HG03066 (cell line): ENCODE data around the gene UBXN2A.
A peak's percentile ranks its signal among the peaks of the same experiment; 100 is the strongest.

Experiments used
- ATAC-seq: cut with Tn5 transposase; IDR thresholded peaks from one replicate; pipeline ENCODE4 v1.9.1; 2021; ENCODE audit warnings: low read depth; ENCODE audit not compliant: unreplicated experiment

UBXN2A gene, protein sequence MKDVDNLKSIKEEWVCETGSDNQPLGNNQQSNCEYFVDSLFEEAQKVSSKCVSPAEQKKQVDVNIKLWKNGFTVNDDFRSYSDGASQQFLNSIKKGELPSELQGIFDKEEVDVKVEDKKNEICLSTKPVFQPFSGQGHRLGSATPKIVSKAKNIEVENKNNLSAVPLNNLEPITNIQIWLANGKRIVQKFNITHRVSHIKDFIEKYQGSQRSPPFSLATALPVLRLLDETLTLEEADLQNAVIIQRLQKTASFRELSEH

GRCh38 chr2:23939987-23940717 lies at the start of gene UBXN2A:
UBXN2A (plus strand) TSS chr2:23940463; CDS start chr2:23958315, 17,852 bp downstream.
- peak; percentile 69 for ATAC-seq

- no peak for ATAC-seq
Measured at GRCh38 chr2:23900133-23900532, 40.1 kb upstream of the UBXN2A start.

DNA sequence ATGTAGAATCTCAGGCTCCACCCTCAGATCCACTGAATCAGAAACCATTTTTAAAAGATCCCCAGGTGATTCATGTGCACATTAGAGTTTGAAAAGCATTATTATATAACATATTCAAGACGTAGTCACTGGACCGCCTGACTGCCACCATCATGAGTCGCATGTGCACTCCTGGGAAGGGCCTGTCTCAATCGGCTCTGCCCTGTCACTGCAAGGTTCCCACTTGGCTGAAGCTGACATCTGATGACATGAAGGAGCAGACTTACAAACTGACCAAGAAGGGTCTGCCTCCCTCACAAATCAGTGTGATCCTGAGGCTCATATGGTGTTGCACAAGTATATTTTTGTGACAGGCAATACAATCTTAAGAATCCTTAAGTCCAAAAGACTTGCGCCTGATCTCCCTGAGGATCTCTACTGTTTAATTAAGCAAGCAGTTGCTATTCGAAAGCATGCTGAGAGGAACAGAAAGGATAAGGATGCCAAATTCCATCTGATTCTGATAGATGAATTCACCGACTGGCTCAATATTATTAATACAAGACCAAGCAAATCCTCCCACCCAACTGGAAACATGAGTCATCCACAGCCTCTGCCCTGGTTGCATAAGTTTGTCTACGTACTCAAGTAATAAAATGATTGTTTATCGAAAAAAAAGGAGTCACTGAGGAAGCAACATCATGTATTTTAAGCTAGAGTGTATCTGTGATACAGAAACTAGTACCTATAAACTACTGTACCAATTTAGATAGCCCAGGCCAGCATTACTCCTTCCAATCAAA lies 39.5 kb upstream of the UBXN2A start:
- no peak for ATAC-seq

DNA sequence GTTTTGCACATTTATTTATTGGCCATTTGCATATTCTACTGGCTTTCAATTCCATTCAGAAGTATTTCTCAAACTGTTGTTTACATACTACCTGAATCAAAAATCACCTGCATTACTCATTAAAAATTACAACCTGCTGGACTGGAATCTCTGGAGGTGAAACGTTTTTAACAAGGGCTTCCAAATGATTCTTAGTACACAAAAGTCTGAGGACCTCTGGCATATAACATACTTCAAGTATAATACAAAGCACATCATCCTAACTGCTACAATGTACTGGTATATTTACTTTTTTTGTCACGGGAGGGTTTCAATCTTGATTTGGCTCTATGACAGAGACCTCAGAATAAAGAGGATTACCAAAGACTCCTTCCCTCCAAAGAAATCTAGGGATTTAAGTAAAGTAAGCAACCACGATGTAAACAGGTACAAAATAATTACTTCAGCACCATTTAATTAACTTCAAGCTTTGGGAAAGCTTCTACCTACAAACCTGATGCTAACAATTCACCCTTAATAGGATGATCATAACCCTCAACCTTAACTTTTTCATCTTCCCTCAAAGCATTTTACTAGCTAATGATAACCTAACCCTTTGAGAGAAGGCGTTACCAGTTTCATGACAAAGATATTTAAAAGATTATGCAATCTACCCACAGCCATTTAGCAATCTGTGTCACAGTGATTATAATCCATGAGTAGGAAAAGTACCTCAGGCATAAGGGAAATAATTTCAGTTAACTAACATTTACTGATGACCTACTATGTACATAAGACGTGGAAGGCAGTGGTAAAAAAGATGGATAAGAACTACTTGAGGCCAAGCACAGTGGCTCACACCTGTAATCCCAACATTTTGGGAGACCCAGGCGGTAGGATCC lies 38.1 kb upstream of the UBXN2A start:
- no peak for ATAC-seq

- ATAC-seq: no peak
Measured at GRCh38 chr2:23903034-23903433, 37.2 kb upstream of the UBXN2A start.

DNA sequence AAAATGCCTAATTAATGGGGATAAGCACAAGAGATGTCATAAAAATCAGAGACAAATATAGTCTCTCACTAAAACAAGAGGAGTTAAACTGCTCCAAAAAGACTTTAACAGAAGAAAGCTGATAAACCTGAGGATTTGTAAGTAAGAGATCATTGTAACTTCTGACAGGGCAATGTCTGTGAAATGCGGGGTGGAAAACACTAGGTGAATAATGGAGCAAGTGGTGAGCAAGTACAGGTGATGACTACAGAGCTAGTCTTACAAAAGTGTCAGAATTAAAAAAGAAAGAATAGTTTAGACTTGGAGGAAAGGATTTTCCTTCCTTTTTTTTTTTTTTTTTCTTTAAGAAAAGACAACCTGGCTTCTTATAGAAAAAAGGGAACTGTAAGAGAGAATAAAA lies 36.0 kb upstream of the UBXN2A start:
- ATAC-seq: no peak

DNA sequence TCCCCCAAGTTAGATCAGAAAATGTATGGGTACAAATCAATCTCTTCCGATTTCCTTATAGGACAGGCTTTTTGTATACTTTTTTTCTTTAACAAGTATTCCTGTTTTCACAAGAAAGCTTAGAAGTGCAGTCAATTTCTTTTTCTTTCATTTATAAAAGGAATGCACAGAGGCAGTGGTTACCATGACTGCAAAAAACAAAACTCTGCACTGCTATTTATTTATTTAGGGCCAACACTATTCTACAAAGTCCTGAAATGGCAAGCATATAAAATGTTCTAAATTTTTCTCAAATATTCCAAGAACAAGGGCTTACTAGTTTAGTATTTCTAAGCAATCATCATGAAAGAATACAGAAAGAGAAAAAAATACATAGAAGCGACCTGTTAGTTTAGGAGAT lies 35.6 kb upstream of the UBXN2A start:
- ATAC-seq: no peak

DNA sequence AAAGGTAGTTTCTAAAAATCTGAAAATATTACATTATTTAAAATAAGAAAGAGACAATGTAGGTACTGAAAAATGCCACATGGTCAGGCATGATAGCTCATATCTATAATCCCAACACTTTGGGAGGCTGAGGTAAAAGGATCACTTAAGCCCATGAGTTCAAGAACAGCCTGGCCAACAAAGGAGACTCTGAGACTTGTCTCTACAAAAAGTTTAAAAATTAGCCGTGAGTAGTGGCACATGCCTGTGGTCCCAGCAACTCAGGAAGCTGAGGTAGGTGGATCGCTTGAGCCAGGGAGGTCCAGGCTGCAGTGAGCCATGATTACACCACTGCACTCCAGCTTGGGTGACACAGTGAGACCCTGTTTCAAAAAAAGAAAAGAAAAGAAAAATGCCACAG lies 35.1 kb upstream of the UBXN2A start:
- ATAC-seq: no peak

DNA sequence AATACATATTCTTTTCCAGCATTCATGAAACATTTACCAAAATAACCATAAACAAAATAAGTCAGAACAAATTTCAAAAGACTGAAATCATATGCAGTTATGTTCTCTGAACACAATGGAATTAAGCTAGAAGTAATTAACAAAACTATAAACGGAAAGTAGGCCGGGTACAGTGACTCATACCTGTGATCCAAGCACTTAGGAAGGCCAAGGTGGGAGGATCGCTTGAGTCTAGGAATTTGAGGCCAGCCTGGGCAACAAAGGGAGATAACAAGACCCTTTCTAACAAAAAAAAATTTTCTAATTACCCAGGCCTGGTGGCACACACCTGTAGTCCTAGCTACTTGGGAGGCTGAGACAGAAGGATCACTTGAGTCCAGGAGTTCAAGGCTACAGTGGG lies 28.2 kb upstream of the UBXN2A start:
- no peak for ATAC-seq

DNA sequence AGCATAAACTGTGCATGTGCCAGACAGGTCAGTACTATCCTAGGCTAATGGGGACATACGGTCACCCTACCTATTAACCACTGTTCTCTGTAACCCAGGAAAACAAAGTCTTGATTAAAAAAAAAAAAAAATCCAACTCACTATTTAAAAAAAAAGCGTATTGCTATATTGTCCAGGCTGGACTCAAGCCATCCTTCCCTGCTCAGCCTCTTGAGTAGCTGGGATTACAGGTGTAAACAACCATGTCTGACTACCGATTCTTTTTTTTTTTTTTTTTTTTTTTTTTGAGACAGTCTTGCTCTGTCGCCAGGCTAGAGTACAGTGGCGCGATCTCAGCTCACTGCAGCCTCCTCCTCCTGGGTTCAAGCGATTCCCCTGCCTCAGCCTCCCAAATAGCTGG lies 24.9 kb upstream of the UBXN2A start:
- no peak for ATAC-seq

- peak; percentile 63 for ATAC-seq
Measured at GRCh38 chr2:23916727-23917405, 23.4 kb upstream of the UBXN2A start.

DNA sequence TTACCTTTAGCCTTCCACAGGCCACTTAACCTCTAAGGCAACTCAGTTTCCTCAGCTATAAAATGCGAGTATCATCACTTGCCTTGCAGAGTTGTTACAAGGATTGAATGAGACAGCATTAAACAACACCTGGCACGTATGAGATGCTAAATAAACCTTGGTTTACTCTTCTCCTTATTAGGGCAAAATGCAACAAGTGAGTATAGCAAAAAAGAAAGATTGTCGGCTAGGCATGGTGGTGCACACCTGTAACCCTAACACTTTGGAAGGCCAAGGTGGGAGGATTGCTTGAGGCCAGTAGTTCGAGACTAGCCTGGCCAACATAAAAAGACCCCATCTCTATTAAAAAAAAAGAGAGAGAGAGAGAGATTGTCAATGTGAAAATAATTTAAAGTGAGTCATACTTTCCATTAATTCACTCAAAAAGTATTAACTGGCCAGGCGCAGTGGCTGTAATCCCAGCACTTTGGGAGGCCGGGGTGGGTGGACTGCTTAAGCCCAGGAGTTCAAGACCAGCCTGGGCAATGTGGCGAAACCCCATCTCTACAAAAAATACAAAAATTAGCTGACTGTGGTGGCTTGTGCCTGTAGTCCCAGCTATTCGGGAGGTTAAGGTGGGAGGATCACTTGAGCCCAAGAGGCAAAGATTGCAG lies 21.3 kb upstream of the UBXN2A start:
- ATAC-seq: no peak

DNA sequence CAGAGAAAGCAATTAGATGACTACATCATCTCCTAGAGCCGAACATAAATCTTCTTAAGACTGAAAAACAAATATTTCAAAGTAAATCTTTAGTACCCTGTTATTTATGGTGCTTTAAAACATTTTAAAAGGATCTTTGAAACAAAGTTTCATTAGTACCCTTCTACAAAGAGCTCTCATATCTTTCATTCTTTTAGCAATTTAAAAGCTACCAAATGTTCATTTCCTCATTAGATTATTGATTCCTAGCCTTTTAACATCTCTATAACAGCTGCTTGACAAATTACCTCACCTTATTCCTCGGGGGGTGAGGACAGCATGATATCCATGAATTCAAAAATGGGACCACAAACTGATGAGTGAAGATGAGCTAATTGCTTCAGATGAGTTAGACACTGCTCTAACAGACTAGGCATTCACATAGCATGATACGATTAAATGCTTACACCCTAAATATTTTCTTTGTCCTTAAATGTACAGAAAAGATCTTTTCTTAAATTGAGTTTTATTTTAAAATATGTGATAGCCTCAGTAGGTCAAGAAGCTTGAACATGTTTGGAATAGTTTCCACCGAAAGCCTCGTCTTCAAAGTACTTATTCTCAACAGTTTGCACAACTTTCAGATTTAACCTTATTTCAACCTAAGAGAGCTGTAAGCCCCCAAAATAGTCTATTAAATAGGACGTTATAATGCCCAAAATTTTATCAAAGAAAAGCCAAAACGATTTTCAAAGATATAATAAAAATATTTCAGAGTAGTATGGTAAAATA lies 15.5 kb upstream of the UBXN2A start:
- no peak for ATAC-seq

DNA sequence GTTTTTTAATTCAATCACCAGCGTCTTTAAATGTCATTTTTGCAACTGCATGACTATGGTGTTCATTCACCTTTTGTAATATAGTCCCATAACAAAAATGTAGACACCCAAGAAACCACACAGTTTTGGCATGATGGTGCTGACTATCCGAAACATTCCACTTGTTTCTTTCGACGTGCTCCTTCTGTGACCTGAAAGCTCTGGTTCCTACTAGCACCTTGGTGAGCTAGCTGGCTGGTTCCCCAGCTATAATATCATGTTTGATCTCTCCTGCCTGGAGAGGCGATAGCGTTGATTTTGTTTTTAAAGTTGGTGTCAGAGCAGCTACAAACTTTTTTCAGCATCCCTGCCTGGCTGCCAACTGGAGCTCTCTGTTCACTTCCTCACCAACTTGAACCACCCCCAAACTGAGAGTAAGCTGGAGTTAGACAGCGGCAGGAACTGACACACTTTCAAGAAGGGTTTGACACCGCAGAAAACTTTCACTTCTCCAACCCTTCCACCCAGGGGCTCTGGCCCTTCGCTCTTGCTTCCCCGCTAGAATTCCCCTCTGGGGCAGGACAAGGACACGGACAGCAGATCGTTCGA lies 14.5 kb upstream of the UBXN2A start:
- peak; percentile 58 for ATAC-seq

GRCh38 chr2:23926290-23926749 lies 13.9 kb upstream of the UBXN2A start:
- peak; percentile 15 for ATAC-seq

DNA sequence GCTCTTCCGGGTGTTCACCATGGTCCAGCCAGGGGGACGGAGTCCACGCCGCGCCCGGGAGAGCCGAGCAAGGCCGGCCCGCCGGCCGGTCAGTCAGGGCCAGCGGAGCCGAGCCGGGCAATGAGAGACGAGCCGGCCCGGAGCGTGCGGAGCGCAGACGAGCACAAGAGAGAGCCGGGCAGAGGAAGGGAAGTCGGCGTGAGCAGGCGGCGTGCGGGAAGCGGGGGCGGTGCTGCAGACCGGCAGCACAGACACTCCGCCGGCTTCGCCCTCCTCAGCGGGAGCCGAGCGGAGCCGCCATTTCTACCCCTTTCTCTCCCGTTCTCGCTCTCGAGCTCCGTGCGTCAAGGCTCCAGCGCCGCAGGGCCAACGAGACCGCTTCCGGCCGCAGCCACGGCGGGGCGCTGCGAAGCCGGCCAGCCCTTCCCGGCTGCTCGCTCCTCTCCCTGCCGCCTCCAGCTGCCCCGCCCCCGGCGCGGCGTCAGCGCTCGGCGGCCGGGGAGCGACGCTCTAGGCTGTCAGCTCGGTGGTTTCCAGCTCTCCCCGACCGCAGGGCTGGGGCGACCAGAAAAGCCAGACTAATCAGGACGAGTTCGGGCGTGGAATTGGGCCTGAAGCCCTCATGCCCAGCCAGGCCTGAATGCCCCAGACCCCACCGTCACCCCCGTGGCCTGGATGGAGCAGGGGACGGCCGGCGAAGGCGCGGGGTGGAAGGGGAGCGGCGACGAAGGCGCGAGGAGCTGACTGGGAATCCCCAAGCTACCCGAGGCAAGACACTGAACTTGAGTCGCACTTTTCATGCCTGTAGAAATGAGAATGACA lies 13.3 kb upstream of the UBXN2A start, which contains the start of gene ATAD2B:
TSS of gene ATAD2B (minus strand) at position 374 of the 822 bp plus-strand sequence. CDS start at position 21, 353 bp downstream.
- ATAC-seq: peak; percentile 74

DNA sequence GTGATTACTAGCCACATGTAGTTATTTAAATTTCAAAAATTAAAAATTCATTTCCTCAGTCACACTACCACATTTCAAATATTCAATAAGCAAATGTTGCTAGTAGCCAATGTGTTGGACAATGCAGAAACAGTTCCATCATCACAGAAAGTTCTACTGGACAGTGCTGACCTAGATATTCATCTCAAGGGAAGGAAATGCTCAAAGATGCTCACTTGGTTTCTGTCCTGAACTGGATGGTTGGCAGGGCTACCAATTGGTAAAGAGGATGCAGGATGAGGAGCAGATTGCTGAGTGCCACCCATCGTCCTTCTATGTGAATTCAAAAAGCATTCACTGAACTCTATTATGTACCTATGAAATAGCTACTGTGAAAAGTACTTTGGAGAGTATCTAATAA lies 6.0 kb upstream of the UBXN2A start:
- ATAC-seq: no peak
